Measurements from ENCODE around the gene TMEFF1.
A peak's percentile ranks its signal among the peaks of the same experiment; 100 is the strongest.

The TMEFF1 gene

DNA sequence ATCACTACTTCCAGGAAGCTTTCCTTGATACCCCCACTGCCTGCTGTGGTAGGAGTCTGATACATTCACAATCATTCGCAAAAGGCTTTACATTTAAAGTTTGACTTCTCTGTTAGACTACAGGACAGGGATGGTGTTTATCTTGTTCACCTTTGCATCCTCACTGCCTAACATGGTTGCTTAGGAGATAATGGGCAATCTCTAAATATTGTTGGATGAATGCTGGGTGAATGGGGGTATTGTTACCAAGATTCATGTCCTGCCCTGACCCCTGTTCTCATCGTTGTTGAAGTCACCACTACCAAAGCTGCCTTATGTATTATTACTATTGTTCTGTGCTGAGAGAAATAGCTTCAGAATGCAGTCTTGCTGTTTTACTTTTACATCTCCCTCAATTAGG is 7.7 kb upstream of the TMEFF1 start:
- in situ Hi-C loops (cut with HindIII; ENCODE audit: low sequenced_read_pairs), result no loop called here
- TF ChIP-seq, protein P1, sequence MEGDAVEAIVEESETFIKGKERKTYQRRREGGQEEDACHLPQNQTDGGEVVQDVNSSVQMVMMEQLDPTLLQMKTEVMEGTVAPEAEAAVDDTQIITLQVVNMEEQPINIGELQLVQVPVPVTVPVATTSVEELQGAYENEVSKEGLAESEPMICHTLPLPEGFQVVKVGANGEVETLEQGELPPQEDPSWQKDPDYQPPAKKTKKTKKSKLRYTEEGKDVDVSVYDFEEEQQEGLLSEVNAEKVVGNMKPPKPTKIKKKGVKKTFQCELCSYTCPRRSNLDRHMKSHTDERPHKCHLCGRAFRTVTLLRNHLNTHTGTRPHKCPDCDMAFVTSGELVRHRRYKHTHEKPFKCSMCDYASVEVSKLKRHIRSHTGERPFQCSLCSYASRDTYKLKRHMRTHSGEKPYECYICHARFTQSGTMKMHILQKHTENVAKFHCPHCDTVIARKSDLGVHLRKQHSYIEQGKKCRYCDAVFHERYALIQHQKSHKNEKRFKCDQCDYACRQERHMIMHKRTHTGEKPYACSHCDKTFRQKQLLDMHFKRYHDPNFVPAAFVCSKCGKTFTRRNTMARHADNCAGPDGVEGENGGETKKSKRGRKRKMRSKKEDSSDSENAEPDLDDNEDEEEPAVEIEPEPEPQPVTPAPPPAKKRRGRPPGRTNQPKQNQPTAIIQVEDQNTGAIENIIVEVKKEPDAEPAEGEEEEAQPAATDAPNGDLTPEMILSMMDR (IDR thresholded peaks at IDR 0.05; ENCODE audit: low read depth, low read length, missing control alignments), result no peak
- no peak for DNase-seq (ENCODE audit: low read depth)
- H3K4me3 ChIP-seq (ENCODE audit: low read depth, low read length), result no peak overlapping the region

DNA sequence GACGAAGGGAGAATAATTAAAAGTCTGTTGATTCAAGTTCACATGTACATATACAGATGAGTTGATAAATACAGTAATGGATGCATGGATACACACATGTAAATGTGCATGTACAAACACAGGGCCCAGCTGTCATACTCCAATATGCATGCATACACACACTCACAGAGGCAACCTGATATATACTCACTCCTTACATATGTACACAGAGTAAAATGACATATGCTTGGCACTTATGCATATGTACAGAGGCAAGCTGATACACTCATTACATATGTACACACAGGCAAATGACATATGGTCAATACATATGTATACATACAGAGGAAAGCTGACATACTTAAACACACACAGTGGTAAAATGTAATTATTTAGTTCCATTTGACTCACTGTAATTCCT is 7.2 kb upstream of the TMEFF1 start:
- TF ChIP-seq, protein P1 (IDR thresholded peaks at IDR 0.05; ENCODE audit: low read depth, low read length, missing control alignments), result no peak
- H3K4me3 ChIP-seq (ENCODE audit: low read depth, low read length), result no peak overlapping the region
- in situ Hi-C loops (cut with HindIII; ENCODE audit: low sequenced_read_pairs), result no loop called here
- no peak for DNase-seq (ENCODE audit: low read depth)

DNA sequence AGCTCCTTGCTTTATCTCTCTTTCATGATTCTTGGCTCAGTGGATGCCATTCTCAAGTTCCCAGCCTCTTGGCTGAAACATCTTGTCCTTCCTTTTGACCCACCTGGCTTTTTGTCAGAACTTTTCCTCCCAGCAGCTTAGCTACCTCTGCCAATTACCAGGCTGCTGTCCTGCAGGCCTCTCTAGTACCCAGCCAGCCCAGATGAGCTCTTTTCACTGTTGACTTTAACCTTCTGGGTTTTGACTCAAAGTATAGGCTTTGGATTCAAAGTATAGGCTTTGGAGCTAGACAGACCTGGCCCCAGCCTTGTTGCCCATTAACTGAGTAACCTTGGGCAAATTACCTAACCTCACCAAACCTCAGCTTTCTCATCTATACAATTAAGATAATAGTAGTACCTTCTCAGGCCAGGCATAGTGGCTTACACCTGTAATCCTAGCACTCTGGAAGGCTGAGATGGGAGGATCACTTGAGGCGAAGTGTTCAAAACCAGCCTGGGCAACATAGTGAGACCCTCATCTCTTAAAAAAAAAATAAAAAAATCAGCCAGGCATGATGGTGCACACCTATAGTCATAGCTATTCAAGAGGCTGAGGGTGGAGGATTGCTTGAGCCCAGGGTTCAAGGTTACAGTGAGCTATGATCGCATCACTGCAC is 6.6 kb upstream of the TMEFF1 start:
- DNase-seq (ENCODE audit: low read depth), result no peak
- in situ Hi-C loops (cut with HindIII; ENCODE audit: low sequenced_read_pairs), result no loop called here
- no peak overlapping the region for H3K4me3 ChIP-seq (ENCODE audit: low read depth, low read length)
- TF ChIP-seq, protein P1 (IDR thresholded peaks at IDR 0.05; ENCODE audit: low read depth, low read length, missing control alignments), result no peak

DNA sequence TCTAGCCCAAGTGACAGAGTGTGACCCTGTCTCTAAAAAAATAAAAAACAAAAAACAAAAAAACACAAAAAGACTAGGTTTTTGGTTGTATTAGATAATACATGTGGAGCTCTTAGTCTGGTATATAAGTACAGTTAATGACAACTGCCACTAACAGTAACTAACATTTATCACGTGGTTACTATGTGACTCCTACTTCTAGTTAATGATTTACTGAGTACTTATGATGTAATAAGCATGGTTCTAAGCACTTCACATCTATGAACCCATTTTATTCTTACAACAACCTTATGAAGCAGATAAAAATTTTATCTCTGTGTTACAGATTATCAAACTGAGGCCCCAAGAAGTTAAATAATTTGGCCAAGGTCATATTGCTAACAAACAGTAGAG is 6.1 kb upstream of the TMEFF1 start:
- in situ Hi-C loops (cut with HindIII; ENCODE audit: low sequenced_read_pairs), result no loop called here
- no peak overlapping the region for H3K4me3 ChIP-seq (ENCODE audit: low read depth, low read length)
- no peak for DNase-seq (ENCODE audit: low read depth)
- TF ChIP-seq, protein P1 (IDR thresholded peaks at IDR 0.05; ENCODE audit: low read depth, low read length, missing control alignments), result no peak

DNA sequence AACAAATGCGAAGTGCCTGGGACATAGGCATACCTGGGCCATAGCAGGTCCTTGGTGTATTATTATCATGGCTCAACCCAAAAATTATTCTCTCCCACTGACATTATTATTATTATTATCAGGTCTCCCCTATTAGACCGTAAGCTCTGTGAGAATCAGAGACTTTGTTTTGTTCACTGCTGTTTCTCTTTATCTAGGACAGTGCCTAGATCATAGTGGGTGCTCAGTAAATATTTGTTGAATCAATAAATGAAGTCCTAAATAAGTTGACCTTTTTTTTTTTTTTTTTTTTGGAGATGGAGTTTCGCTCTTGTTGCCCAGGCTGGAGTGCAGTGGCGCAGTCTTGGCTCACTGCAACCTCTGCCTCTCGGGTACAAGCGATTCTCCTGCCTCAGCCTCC is 4.9 kb upstream of the TMEFF1 start:
- H3K4me3 ChIP-seq (ENCODE audit: low read depth, low read length), result no peak overlapping the region
- in situ Hi-C loops (cut with HindIII; ENCODE audit: low sequenced_read_pairs), result no loop called here
- DNase-seq (ENCODE audit: low read depth), result no peak
- TF ChIP-seq, protein P1 (IDR thresholded peaks at IDR 0.05; ENCODE audit: low read depth, low read length, missing control alignments), result no peak

DNA sequence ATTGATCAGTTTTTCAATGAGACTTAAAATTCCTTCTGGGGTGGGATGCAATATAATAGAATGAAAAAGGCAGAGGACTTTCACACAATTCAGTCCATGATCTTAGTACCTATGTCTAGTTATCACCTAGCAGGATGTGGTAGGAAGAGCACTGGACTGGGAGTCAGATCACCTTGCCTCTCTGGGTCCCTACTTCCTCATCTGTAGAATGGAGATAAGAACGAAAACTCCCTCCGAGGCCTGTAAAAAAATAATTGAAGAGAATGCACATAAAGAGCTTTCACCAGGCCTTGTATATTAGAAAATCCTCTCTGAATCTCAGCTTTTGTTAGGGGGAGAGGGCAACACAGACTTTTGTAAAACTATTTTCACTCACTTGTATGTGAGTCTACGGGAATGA is 681 bp upstream of the TMEFF1 start:
- peak overlapping the region; percentile 64 for H3K4me3 ChIP-seq (ENCODE audit: low read depth, low read length)
- TF ChIP-seq, protein P1 (IDR thresholded peaks at IDR 0.05; ENCODE audit: low read depth, low read length, missing control alignments), result no peak
- DNase-seq (ENCODE audit: low read depth), result no peak

More for the DNA sequence above, 681 bp upstream of the TMEFF1 start:
- in situ Hi-C loops (cut with HindIII; ENCODE audit: low sequenced_read_pairs), result no loop called here
